Occipital lobe (tissue), 2 donors: ENCODE data around the gene PCNT. TPM values are rescaled to one million over a fixed set of nuclear protein-coding genes. Genes with fewer than 3 reads are reported as not detected.

Source experiments
- DNase-seq: peaks from one replicate; lab custom pipeline; 2025; lab: John Stamatoyannopoulos, UW
- total RNA-seq: library from RNA; depleted of rRNA; stranded (reverse); fragments of >200 nt; gene quantifications from one replicate; pipeline ENCODE4 v1.2.3, GENCODE V29; 2014

The PCNT gene
- total RNA-seq, 1 donor from 2014 or later: 18.4 TPM

GRCh38 chr21:46404306-46404705, 80.3 kb downstream of the PCNT start:
- DNase-seq: no peak

GRCh38 chr21:46406001-46406400, 82.0 kb downstream of the PCNT start:
- DNase-seq: no peak

- DNase-seq: no peak
These were observed 85.9 kb downstream of the PCNT start for GRCh38 chr21:46409641-46410406.

GRCh38 chr21:46410516-46410915, 86.6 kb downstream of the PCNT start:
- DNase-seq: no peak

- DNase-seq: no peak
These were observed 87.3 kb downstream of the PCNT start for GRCh38 chr21:46411236-46411635.

- no peak for DNase-seq
These were observed 87.7 kb downstream of the PCNT start for GRCh38 chr21:46411691-46412090.

- DNase-seq: no peak
These were observed 88.8 kb downstream of the PCNT start for GRCh38 chr21:46412521-46413364.

GRCh38 chr21:46413365-46413696, 89.4 kb downstream of the PCNT start:
- no peak for DNase-seq

- DNase-seq: no peak
These were observed 91.0 kb downstream of the PCNT start for GRCh38 chr21:46414965-46415275.

GRCh38 chr21:46416551-46416950, 92.6 kb downstream of the PCNT start:
- no peak for DNase-seq

GRCh38 chr21:46418265-46418946, 94.5 kb downstream of the PCNT start:
- no peak for DNase-seq

- DNase-seq: no peak
These were observed 96.6 kb downstream of the PCNT start for GRCh38 chr21:46420241-46421190.

- DNase-seq: no peak
These were observed 97.3 kb downstream of the PCNT start for GRCh38 chr21:46421191-46421750.

- DNase-seq: no peak
These were observed 98.0 kb downstream of the PCNT start for GRCh38 chr21:46421756-46422555.

- DNase-seq: no peak
These were observed 98.8 kb downstream of the PCNT start for GRCh38 chr21:46422636-46423241.

GRCh38 chr21:46423546-46424038, 99.6 kb downstream of the PCNT start:
- no peak for DNase-seq

GRCh38 chr21:46424039-46424591, 100.2 kb downstream of the PCNT start:
- DNase-seq: no peak

GRCh38 chr21:46424621-46425020, 100.7 kb downstream of the PCNT start:
- DNase-seq: no peak

- DNase-seq: no peak
These were observed 101.1 kb downstream of the PCNT start for GRCh38 chr21:46425041-46425440.
